Peyer's patch (tissue), 4 donors: ENCODE results near the gene AJUBA.

Experiments used
- POLR2A ChIP-seq, 2 donors: fragments of 450-650 bp; IDR thresholded peaks; one replicate each; pipeline ENCODE4 v1.5.1; 2017; ENCODE audit warnings: antibody characterized with exemption in 2 of 2, mild to moderate bottlenecking in 2 of 2, moderate library complexity in 2 of 2
- TF ChIP-seq, protein P1 (sequence below), 6 experiments: fragments of 450-650 bp in 4 of 6; fragments of 200-600 bp in 2 of 6; sonication (generic) in 1 of 6; IDR thresholded peaks; one replicate each; pipeline ENCODE4 v1.5.1; 2017 to 2019; ENCODE audit warnings: antibody characterized with exemption in 6 of 6, mild to moderate bottlenecking in 3 of 6, moderate library complexity in 1 of 6

DNA sequence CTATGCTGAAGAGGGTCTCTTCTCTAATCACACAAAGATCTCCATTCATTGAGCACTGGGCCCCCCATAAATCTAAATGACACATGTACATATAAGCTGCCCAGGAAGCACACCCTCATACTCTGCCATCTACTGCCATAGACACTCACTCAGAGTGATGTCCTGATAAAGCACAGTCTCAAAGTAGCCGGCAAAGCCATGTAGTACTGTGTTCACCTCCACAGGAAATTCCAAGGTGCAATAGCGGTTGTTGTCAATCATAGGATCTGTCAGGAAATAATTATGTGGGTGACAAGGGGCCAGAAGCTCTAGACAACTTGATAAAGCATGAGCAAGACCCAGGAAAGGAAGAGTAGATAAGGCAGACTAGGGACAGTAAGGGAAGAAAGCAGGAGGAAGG lies 60.1 kb downstream of the AJUBA start:
- TF ChIP-seq, protein P1, sequence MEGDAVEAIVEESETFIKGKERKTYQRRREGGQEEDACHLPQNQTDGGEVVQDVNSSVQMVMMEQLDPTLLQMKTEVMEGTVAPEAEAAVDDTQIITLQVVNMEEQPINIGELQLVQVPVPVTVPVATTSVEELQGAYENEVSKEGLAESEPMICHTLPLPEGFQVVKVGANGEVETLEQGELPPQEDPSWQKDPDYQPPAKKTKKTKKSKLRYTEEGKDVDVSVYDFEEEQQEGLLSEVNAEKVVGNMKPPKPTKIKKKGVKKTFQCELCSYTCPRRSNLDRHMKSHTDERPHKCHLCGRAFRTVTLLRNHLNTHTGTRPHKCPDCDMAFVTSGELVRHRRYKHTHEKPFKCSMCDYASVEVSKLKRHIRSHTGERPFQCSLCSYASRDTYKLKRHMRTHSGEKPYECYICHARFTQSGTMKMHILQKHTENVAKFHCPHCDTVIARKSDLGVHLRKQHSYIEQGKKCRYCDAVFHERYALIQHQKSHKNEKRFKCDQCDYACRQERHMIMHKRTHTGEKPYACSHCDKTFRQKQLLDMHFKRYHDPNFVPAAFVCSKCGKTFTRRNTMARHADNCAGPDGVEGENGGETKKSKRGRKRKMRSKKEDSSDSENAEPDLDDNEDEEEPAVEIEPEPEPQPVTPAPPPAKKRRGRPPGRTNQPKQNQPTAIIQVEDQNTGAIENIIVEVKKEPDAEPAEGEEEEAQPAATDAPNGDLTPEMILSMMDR (IDR thresholded peaks at IDR 0.05), result no peak
- TF ChIP-seq POLR2A (IDR thresholded peaks at IDR 0.05), result no peak
